ENCODE measurements around the gene DNAJC30.
"Not testable (repeated sequence)": the region's sequence is repeated elsewhere in the genome, so short reads cannot be mapped to it uniquely, and the experiment has no call there.

DNAJC30 gene

GRCh38 chr7:73680501-73680900, 2.8 kb downstream of the DNAJC30 start:
- DNase-seq (ENCODE audit: low spot score): no peak

- DNase-seq (ENCODE audit: low spot score): no peak
These were observed 3.5 kb downstream of the DNAJC30 start for GRCh38 chr7:73679709-73680108.

GRCh38 chr7:73678862-73679261, 4.4 kb downstream of the DNAJC30 start:
- no peak for DNase-seq (ENCODE audit: low spot score)

GRCh38 chr7:73676062-73676461, 7.2 kb downstream of the DNAJC30 start:
- DNase-seq (ENCODE audit: low spot score): not testable (repeated sequence)

GRCh38 chr7:73674468-73675124, 8.7 kb downstream of the DNAJC30 start:
- DNase-seq (ENCODE audit: low spot score): no peak

- DNase-seq (ENCODE audit: low spot score): no peak
These were observed 11.3 kb downstream of the DNAJC30 start for GRCh38 chr7:73671857-73672445.

GRCh38 chr7:73671322-73671661, 12.0 kb downstream of the DNAJC30 start:
- DNase-seq (ENCODE audit: low spot score): no peak

- DNase-seq (ENCODE audit: low spot score): no peak
These were observed 13.3 kb downstream of the DNAJC30 start for GRCh38 chr7:73669858-73670385.

- no peak for DNase-seq (ENCODE audit: low spot score)
These were observed 14.0 kb downstream of the DNAJC30 start for GRCh38 chr7:73669288-73669701.

GRCh38 chr7:73668886-73669230, 14.4 kb downstream of the DNAJC30 start:
- no peak for DNase-seq (ENCODE audit: low spot score)

GRCh38 chr7:73668103-73668885, 15.0 kb downstream of the DNAJC30 start:
- no peak for DNase-seq (ENCODE audit: low spot score)

GRCh38 chr7:73667344-73668102, 15.7 kb downstream of the DNAJC30 start, which contains the start of gene VPS37D:
VPS37D (plus strand) TSS chr7:73667831; CDS start chr7:73667959, 128 bp downstream.
- peak; percentile 86 for DNase-seq (ENCODE audit: low spot score)

- DNase-seq (ENCODE audit: low spot score): no peak
These were observed 20.2 kb downstream of the DNAJC30 start for GRCh38 chr7:73663033-73663432.

- not testable (repeated sequence) for DNase-seq (ENCODE audit: low spot score)
These were observed 22.7 kb downstream of the DNAJC30 start for GRCh38 chr7:73660594-73660993.

- DNase-seq (ENCODE audit: low spot score): no peak
These were observed 23.3 kb downstream of the DNAJC30 start for GRCh38 chr7:73659983-73660382.

- not testable (repeated sequence) for DNase-seq (ENCODE audit: low spot score)
These were observed 27.9 kb downstream of the DNAJC30 start for GRCh38 chr7:73655309-73655708.

GRCh38 chr7:73652541-73652949, 30.7 kb downstream of the DNAJC30 start:
- DNase-seq (ENCODE audit: low spot score): no peak

- no peak for DNase-seq (ENCODE audit: low spot score)
These were observed 32.7 kb downstream of the DNAJC30 start for GRCh38 chr7:73650524-73650923.

GRCh38 chr7:73649576-73649975, 33.7 kb downstream of the DNAJC30 start:
- no peak for DNase-seq (ENCODE audit: low spot score)

GRCh38 chr7:73648593-73649332, 34.5 kb downstream of the DNAJC30 start:
- DNase-seq (ENCODE audit: low spot score): no peak
